Neural progenitor cell (in vitro differentiated cells): ENCODE data around the gene LITAFD.

Experiments
- CTCF ChIP-seq: fragments of 200-600 bp; sonication (generic); IDR thresholded peaks from 2 replicates; pipeline ENCODE4 v1.5.1; 2017; ENCODE audit warnings: antibody characterized with exemption, mild to moderate bottlenecking
- EZH2 ChIP-seq: fragments of 200-600 bp; sonication (generic); IDR thresholded peaks from 2 replicates; pipeline ENCODE4 v1.6.1; 2017; ENCODE audit warnings: antibody characterized with exemption, mild to moderate bottlenecking, moderate library complexity

GRCh38 chr16:8916541-8917225 is 34.5 kb downstream of the LITAFD start:
- TF ChIP-seq CTCF (no peak), EZH2 (no peak)
